SU-DHL-6 (cell line): Measurements from ENCODE around the gene TMEM37.

Experiments
- H2AFZ ChIP-seq: fragments of 200-600 bp; sonication (generic); 2 replicates; pipeline ENCODE4 v1.6.1; 2014; ENCODE audit warnings: low read depth, mild to moderate bottlenecking, moderate library complexity, mixed read lengths, antibody characterized with exemption, low read length; ENCODE audit not compliant: severe bottlenecking
- H3F3A ChIP-seq: fragments of 200-600 bp; shearing (Covaris generic); 2 replicates; pipeline ENCODE4 v1.6.0; 2016; ENCODE audit warnings: antibody characterized with exemption, mild to moderate bottlenecking; ENCODE audit not compliant: insufficient read depth
- H3K27ac ChIP-seq: fragments of 200-600 bp; sonication (generic); 2 replicates; pipeline ENCODE4 v1.5.1; 2016; ENCODE audit warnings: low read depth, mild to moderate bottlenecking, low read length, moderate library complexity, mixed read lengths
- H3K27me3 ChIP-seq: fragments of 200-600 bp; sonication (generic), shearing (Covaris generic); 2 replicates; pipeline ENCODE4 v1.6.0; 2014; ENCODE audit warnings: mild to moderate bottlenecking, low read length
- H3K36me3 ChIP-seq: fragments of 200-600 bp; sonication (generic); 2 replicates; pipeline ENCODE4 v1.6.1; 2014; ENCODE audit warnings: mild to moderate bottlenecking, low read length, mixed read lengths
- H3K4me2 ChIP-seq: fragments of 300-600, 200-600 bp; shearing (Covaris generic), sonication (generic); 2 replicates; pipeline ENCODE4 v1.6.0; 2014; ENCODE audit warnings: low read length, low read depth, mild to moderate bottlenecking; ENCODE audit not compliant: poor library complexity, severe bottlenecking
- H3K4me3 ChIP-seq: fragments of 200-600 bp; sonication (generic); 2 replicates; pipeline ENCODE4 v1.5.1; 2014; ENCODE audit warnings: antibody characterized with exemption, low read length, mild to moderate bottlenecking, mixed read lengths; ENCODE audit not compliant: insufficient read depth, poor library complexity, severe bottlenecking
- H3K79me2 ChIP-seq: fragments of 200-600 bp; sonication (generic); 2 replicates; pipeline ENCODE4 v1.6.1; 2014; ENCODE audit warnings: mild to moderate bottlenecking, low read length, moderate library complexity; ENCODE audit not compliant: insufficient read depth
- H3K9ac ChIP-seq: fragments of 200-600 bp; sonication (generic); 2 replicates; pipeline ENCODE4 v1.7.0; 2014; ENCODE audit warnings: mild to moderate bottlenecking, low read length
- H3K9me2 ChIP-seq: fragments of 200-600 bp; sonication (generic); replicated peaks from 2 replicates; pipeline ENCODE4 v1.6.1; 2014; ENCODE audit warnings: low read length; ENCODE audit not compliant: insufficient read depth
- H3K9me3 ChIP-seq: fragments of 200-600 bp; sonication (generic); 2 replicates; pipeline ENCODE4 v1.6.1; 2014; ENCODE audit warnings: low read length, mixed read lengths; ENCODE audit not compliant: insufficient read depth
- H4K20me1 ChIP-seq: fragments of 200-600 bp; sonication (generic); 2 replicates; pipeline ENCODE4 v1.6.1; 2014; ENCODE audit warnings: low read depth, mild to moderate bottlenecking, antibody characterized with exemption, low read length, moderate library complexity, mixed read lengths
- CTCF ChIP-seq: fragments of 200-600 bp; sonication (generic); IDR thresholded peaks from one replicate; pipeline ENCODE4 v1.5.1; 2017; ENCODE audit warnings: antibody characterized with exemption, mild to moderate bottlenecking, low read length, moderate library complexity; ENCODE audit not compliant: insufficient read depth, poor library complexity, severe bottlenecking
- EZH2phosphoT487 ChIP-seq: fragments of 200-600 bp; sonication (generic), shearing (Covaris generic); conservative IDR thresholded peaks from 2 replicates; pipeline ENCODE4 v1.6.1; 2018; ENCODE audit warnings: mild to moderate bottlenecking, antibody characterized with exemption, low read length, moderate library complexity, mixed read lengths

The TMEM37 gene

DNA sequence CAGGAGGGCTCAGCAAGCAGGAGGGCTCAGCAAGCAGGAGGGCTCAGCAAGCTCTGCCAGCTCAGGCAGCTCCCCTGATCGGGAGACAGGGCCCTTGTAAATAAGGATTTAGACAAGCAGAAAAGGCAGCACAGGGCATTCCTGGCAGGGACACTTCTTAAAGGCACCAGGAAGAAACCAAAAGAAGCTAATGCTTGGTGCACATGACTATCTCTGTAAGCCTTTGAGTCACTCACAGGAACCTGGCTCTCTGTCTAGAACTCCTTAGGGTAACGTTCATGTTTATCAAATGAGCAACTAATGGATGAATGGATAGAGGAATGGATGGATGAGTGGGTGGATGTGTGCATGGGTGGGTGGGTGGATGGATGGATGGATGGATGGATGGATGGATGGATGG is 28.4 kb downstream of the TMEM37 start:
- no peak for TF ChIP-seq EZH2phosphoT487
- TF ChIP-seq CTCF, result no peak
- Histone ChIP-seq H2AFZ (no peak overlapping the region), H3F3A (no peaks in the 10 kb centered on the region), H3K9me2 (no peaks in the 10 kb centered on the region), H3K4me3 (no peak overlapping the region), H3K27ac (no peak overlapping the region), H3K79me2 (no peaks in the 10 kb centered on the region), H3K9me3 (no peaks in the 10 kb centered on the region), H3K36me3 (no peaks in the 10 kb centered on the region), H4K20me1 (no peaks in the 10 kb centered on the region), H3K9ac (no peak overlapping the region), H3K4me2 (no peak overlapping the region), H3K27me3 (no peaks in the 10 kb centered on the region)

DNA sequence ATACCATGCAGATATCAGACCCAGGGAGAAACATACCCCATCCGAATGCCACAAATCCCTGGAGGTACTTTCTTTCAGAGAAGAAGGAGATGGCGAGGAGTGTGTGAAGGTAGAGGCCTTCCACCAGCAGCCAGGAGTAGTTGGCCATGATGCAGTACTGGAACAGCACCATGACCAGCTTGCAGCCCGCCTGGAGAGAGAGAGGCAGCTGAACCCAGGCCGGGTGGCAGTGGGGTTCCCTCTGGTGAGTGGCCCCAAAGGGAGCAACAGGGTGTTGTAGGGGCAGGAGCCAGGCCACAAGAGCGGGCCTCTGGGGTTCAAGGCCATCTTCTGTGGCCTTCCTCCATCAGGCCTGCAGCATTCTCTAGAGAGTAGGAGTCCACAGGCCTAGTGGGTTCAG is 30.2 kb downstream of the TMEM37 start:
- no peak overlapping the region for H3K9ac ChIP-seq
- TF ChIP-seq EZH2phosphoT487 (no peak), CTCF (no peak)
- no peak overlapping the region for H3K27ac ChIP-seq
- no peaks in the 10 kb centered on the region for H3K9me3 ChIP-seq
- no peak overlapping the region for H3K4me3 ChIP-seq
- H3K36me3 ChIP-seq, result no peaks in the 10 kb centered on the region
- no peaks in the 10 kb centered on the region for H3K27me3 ChIP-seq
- no peak overlapping the region for H2AFZ ChIP-seq
- no peaks in the 10 kb centered on the region for H4K20me1 ChIP-seq
- no peaks in the 10 kb centered on the region for H3F3A ChIP-seq
- no peaks in the 10 kb centered on the region for H3K79me2 ChIP-seq
- H3K4me2 ChIP-seq, result no peak overlapping the region
- no peaks in the 10 kb centered on the region for H3K9me2 ChIP-seq

DNA sequence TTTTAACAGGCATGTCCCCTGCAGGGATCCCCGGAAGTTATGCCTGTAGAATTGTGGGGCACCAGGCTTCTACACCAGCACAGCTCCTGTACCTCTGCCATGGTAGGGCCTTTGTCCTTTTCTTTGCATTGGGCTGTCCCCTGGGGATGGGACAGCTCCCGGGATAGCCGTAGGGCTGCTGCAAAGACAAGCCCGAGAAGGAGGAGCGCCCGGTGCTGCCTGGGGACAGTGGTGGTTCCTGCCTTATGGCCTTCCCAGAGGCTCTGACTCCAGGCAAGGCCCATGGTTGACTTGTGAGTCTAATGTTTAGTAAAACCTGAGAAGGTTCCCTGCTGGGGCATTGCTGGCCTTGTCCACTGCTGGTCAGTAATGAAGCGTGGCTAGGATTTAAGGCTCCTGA is 30.9 kb downstream of the TMEM37 start:
- Histone ChIP-seq H3K9me3 (no peaks in the 10 kb centered on the region), H3K36me3 (no peaks in the 10 kb centered on the region), H3K27ac (no peak overlapping the region), H2AFZ (no peak overlapping the region), H3K27me3 (no peaks in the 10 kb centered on the region), H3K9ac (no peak overlapping the region), H4K20me1 (no peaks in the 10 kb centered on the region), H3K4me3 (no peak overlapping the region), H3K9me2 (no peaks in the 10 kb centered on the region), H3F3A (no peaks in the 10 kb centered on the region), H3K79me2 (no peaks in the 10 kb centered on the region), H3K4me2 (no peak overlapping the region)
- TF ChIP-seq CTCF (no peak), EZH2phosphoT487 (no peak)

- Histone ChIP-seq H3K79me2 (no peaks in the 10 kb centered on the region), H2AFZ (no peak overlapping the region), H3K4me2 (no peak overlapping the region), H3K9me2 (no peaks in the 10 kb centered on the region), H3K9ac (no peak overlapping the region), H3K36me3 (no peaks in the 10 kb centered on the region), H3F3A (no peaks in the 10 kb centered on the region), H3K27ac (no peak overlapping the region), H3K9me3 (no peaks in the 10 kb centered on the region), H4K20me1 (no peaks in the 10 kb centered on the region), H3K4me3 (no peak overlapping the region), H3K27me3 (no peaks in the 10 kb centered on the region)
- no peak for TF ChIP-seq EZH2phosphoT487
- TF ChIP-seq CTCF, result no peak
Observed at GRCh38 chr2:119463136-119463535, 31.5 kb downstream of the TMEM37 start.
